HL-60 (cell line): ENCODE data around the gene KRT33A.
"Not testable (repeated sequence)": the region's sequence is repeated elsewhere in the genome, so short reads cannot be mapped to it uniquely, and the experiment has no call there.

Experiments used
- DNase-seq, 2 experiments: peaks; one replicate each; pipeline ENCODE4 v3.0.0-alpha.2; 2010 to 2020; ENCODE audit warnings: low read depth in 1 of 2, low spot score in 1 of 2
- H3K27ac ChIP-seq: fragments of 250-450 bp; sonication (Bioruptor Pico); replicated peaks from 2 replicates; pipeline ENCODE4 v1.5.1; 2020; ENCODE audit warnings: mild to moderate bottlenecking, moderate library complexity
- H3K27me3 ChIP-seq: fragments of 250-450 bp; sonication (Bioruptor Pico); 2 replicates; pipeline ENCODE4 v1.5.1; 2021; ENCODE audit warnings: mild to moderate bottlenecking, moderate library complexity; ENCODE audit not compliant: insufficient read depth, poor library complexity, severe bottlenecking
- H3K4me3 ChIP-seq: replicated peaks from 2 replicates; pipeline ENCODE4 v1.5.1; 2011; ENCODE audit warnings: mild to moderate bottlenecking, control low read depth, low read length; ENCODE audit not compliant: insufficient read depth
- GABPA ChIP-seq: IDR thresholded peaks from 2 replicates; pipeline ENCODE4 v1.6.1; 2012; ENCODE audit warnings: low read depth
- POLR2AphosphoS5 ChIP-seq: IDR thresholded peaks from 2 replicates; pipeline ENCODE4 v1.6.1; 2012; ENCODE audit warnings: low read depth
- SPI1 ChIP-seq: IDR thresholded peaks from 2 replicates; pipeline ENCODE4 v1.6.1; 2012; ENCODE audit warnings: low read depth, mild to moderate bottlenecking, borderline replicate concordance
- TF ChIP-seq, protein P1 (sequence below): IDR thresholded peaks from one replicate; pipeline ENCODE4 v1.5.1; 2011; ENCODE audit warnings: low read length, control low read depth, inconsistent platforms; ENCODE audit not compliant: insufficient read depth
- TF ChIP-seq, protein P2 (sequence below): IDR thresholded peaks from 2 replicates; pipeline ENCODE4 v1.6.1; 2012; ENCODE audit warnings: low read depth; ENCODE audit not compliant: insufficient replicate concordance

Gene KRT33A

DNA sequence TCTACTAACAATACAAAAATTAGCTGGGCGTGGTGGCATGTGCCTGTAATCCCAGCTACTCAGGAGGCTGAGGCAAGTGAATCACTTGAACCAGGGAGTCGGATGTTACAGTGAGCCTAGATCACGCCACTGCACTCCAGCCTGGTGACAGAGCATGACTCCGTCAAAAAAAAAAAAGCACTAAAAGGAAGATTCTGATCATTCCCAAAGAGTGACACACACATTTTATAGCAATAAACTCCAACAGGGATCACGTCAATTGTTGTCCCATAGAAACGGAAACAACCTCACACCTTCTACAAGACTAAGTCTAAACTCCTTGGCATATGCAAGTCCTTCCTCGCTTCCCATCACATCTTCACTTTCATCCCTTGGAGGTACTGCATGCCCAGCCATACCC lies 29.5 kb upstream of the KRT33A start:
- H3K27ac ChIP-seq, H3K4me3 ChIP-seq, H3K27me3 ChIP-seq, DNase-seq: not testable (repeated sequence)

- Histone ChIP-seq H3K4me3 (no peak overlapping the region), H3K27ac (no peak overlapping the region), H3K27me3 (no peaks in the 10 kb centered on the region)
- no peak for DNase-seq
- TF ChIP-seq, protein P1, sequence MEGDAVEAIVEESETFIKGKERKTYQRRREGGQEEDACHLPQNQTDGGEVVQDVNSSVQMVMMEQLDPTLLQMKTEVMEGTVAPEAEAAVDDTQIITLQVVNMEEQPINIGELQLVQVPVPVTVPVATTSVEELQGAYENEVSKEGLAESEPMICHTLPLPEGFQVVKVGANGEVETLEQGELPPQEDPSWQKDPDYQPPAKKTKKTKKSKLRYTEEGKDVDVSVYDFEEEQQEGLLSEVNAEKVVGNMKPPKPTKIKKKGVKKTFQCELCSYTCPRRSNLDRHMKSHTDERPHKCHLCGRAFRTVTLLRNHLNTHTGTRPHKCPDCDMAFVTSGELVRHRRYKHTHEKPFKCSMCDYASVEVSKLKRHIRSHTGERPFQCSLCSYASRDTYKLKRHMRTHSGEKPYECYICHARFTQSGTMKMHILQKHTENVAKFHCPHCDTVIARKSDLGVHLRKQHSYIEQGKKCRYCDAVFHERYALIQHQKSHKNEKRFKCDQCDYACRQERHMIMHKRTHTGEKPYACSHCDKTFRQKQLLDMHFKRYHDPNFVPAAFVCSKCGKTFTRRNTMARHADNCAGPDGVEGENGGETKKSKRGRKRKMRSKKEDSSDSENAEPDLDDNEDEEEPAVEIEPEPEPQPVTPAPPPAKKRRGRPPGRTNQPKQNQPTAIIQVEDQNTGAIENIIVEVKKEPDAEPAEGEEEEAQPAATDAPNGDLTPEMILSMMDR, result no peak
- TF ChIP-seq SPI1 (no peak), POLR2AphosphoS5 (no peak), GABPA (no peak)
- TF ChIP-seq, protein P2, sequence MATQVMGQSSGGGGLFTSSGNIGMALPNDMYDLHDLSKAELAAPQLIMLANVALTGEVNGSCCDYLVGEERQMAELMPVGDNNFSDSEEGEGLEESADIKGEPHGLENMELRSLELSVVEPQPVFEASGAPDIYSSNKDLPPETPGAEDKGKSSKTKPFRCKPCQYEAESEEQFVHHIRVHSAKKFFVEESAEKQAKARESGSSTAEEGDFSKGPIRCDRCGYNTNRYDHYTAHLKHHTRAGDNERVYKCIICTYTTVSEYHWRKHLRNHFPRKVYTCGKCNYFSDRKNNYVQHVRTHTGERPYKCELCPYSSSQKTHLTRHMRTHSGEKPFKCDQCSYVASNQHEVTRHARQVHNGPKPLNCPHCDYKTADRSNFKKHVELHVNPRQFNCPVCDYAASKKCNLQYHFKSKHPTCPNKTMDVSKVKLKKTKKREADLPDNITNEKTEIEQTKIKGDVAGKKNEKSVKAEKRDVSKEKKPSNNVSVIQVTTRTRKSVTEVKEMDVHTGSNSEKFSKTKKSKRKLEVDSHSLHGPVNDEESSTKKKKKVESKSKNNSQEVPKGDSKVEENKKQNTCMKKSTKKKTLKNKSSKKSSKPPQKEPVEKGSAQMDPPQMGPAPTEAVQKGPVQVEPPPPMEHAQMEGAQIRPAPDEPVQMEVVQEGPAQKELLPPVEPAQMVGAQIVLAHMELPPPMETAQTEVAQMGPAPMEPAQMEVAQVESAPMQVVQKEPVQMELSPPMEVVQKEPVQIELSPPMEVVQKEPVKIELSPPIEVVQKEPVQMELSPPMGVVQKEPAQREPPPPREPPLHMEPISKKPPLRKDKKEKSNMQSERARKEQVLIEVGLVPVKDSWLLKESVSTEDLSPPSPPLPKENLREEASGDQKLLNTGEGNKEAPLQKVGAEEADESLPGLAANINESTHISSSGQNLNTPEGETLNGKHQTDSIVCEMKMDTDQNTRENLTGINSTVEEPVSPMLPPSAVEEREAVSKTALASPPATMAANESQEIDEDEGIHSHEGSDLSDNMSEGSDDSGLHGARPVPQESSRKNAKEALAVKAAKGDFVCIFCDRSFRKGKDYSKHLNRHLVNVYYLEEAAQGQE, result no peak
Observed at GRCh38 chr17:41377546-41377945, 26.9 kb upstream of the KRT33A start.

DNA sequence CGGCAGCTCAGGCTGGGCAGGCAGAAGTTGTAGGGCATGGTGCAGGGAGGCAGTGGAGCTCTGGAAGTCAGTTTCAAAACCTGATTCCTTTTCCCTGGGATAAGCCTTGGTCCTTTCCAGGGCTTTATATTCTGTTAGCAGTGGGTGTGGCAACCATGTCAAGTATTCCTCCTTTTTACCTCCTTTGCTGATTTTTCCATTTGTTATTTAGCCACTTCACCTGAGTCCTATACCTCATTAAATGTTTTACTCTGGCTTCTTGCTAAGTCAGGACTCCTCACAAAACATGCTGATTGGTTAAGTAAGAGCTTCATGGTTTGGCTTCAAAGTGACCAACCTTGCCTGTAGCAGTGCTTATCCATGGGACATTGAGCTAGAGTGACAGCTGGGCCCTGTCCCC lies 19.1 kb upstream of the KRT33A start, which contains the start of gene KRT33B:
TSS of gene KRT33B (minus strand) at position 101 of the 400 bp plus-strand sequence. CDS start at position 38, 63 bp downstream.
- no peak for DNase-seq
- H3K4me3 ChIP-seq, result no peak within 1 kb of the TSS
- H3K27me3 ChIP-seq, result no peaks in the 10 kb centered on the region
- H3K27ac ChIP-seq, result no peak within 1 kb of the TSS
- TF ChIP-seq POLR2AphosphoS5, result no peak
- TF ChIP-seq, protein P1, result no peak
- TF ChIP-seq SPI1, result no peak
- TF ChIP-seq GABPA, result no peak
- TF ChIP-seq, protein P2, result no peak

- H3K27me3 ChIP-seq, result no peaks in the 10 kb centered on the region
- TF ChIP-seq, protein P2, result no peak
- no peak for TF ChIP-seq GABPA
- no peak for TF ChIP-seq POLR2AphosphoS5
- TF ChIP-seq SPI1, result no peak
- TF ChIP-seq, protein P1, result no peak
- no peak for DNase-seq
- H3K4me3 ChIP-seq, result no peak overlapping the region
- no peak overlapping the region for H3K27ac ChIP-seq
Observed at GRCh38 chr17:41369023-41369422, 18.4 kb upstream of the KRT33A start.
